Fibroblast of mammary gland (primary cell): ENCODE results near the gene PHC1.
"Not testable (repeated sequence)": the region's sequence is repeated elsewhere in the genome, so short reads cannot be mapped to it uniquely, and the experiment has no call there.

Source experiments
- DNase-seq: peaks from one replicate; pipeline ENCODE4 v3.0.0-alpha.2; 2010; ENCODE audit warnings: low read depth
- H3K4me3 ChIP-seq: 2 replicates; pipeline ENCODE4 v1.5.1; 2011; ENCODE audit warnings: low read depth, mild to moderate bottlenecking, low read length, moderate library complexity; ENCODE audit not compliant: control insufficient read depth
- CTCF ChIP-seq: conservative IDR thresholded peaks from 2 replicates; pipeline ENCODE4 v1.5.1; 2011; ENCODE audit warnings: low read depth, low read length, inconsistent platforms; ENCODE audit not compliant: control insufficient read depth, insufficient read depth

The PHC1 gene

GRCh38 chr12:8936735-8937134 is 22.4 kb downstream of the PHC1 start:
- TF ChIP-seq CTCF = no peak
- no peak for DNase-seq
- H3K4me3 ChIP-seq = no peak overlapping the region

GRCh38 chr12:8937842-8938442 is 23.6 kb downstream of the PHC1 start:
- not testable (repeated sequence) for H3K4me3 ChIP-seq, DNase-seq

GRCh38 chr12:8941691-8942478 is 27.6 kb downstream of the PHC1 start:
- TF ChIP-seq CTCF = no peak

GRCh38 chr12:8943565-8944186 is 29.4 kb downstream of the PHC1 start:
- no peak for TF ChIP-seq CTCF
- no peak for DNase-seq
- no peak overlapping the region for H3K4me3 ChIP-seq

More at GRCh38 chr12:8941691-8942478, 27.6 kb downstream of the PHC1 start:
- no peak overlapping the region for H3K4me3 ChIP-seq
- no peak for DNase-seq

- no peak overlapping the region for H3K4me3 ChIP-seq
- DNase-seq = no peak
- no peak for TF ChIP-seq CTCF
These were observed 32.4 kb downstream of the PHC1 start for GRCh38 chr12:8946733-8947132.

- H3K4me3 ChIP-seq = peak overlapping the region; percentile 99
- DNase-seq = no peak
- no peak for TF ChIP-seq CTCF
These were observed 33.4 kb downstream of the PHC1 start for GRCh38 chr12:8947737-8948136.

GRCh38 chr12:8948701-8949341 is 34.5 kb downstream of the PHC1 start:
- DNase-seq = peak; percentile 41
- no peak for TF ChIP-seq CTCF
- peak overlapping the region; percentile 99 for H3K4me3 ChIP-seq
